Liver (tissue), 9 donors: ENCODE results near the gene CDH22. TPM values are rescaled to one million over a fixed set of nuclear protein-coding genes. Genes with fewer than 3 reads are reported as not detected.

Experiments used
- DNase-seq: peaks from one replicate; pipeline ENCODE4 v3.0.0-alpha.2; 2017; ENCODE audit warnings: low spot score
- H3K27ac ChIP-seq, 2 donors: one replicate each; pipeline ENCODE4 v1.7.0; 2013; ENCODE audit warnings: inconsistent platforms in 2 of 2, low read length in 2 of 2, control low read depth in 1 of 2, low read depth in 1 of 2, mild to moderate bottlenecking in 1 of 2
- H3K27me3 ChIP-seq, 4 donors: one replicate each; pipeline versions ENCODE4 v1.6.1 to v1.7.0; 2013; ENCODE audit warnings: low read length in 3 of 4, inconsistent platforms in 1 of 4, mild to moderate bottlenecking in 1 of 4, moderate library complexity in 1 of 4; ENCODE audit not compliant: control insufficient read depth in 4 of 4, insufficient read depth in 4 of 4
- H3K36me3 ChIP-seq, 4 donors: one replicate each; pipeline versions ENCODE4 v1.6.1 to v1.7.0; 2013; ENCODE audit warnings: low read length in 3 of 4, mild to moderate bottlenecking in 3 of 4, low read depth in 1 of 4, moderate library complexity in 1 of 4; ENCODE audit not compliant: control insufficient read depth in 4 of 4, insufficient read depth in 3 of 4
- H3K4me1 ChIP-seq, 4 donors: one replicate each; pipeline versions ENCODE4 v1.6.1 to v1.7.0; 2013; ENCODE audit warnings: low read length in 3 of 4, mild to moderate bottlenecking in 3 of 4, moderate library complexity in 1 of 4; ENCODE audit not compliant: control insufficient read depth in 4 of 4, insufficient read depth in 4 of 4
- H3K4me3 ChIP-seq, 3 donors: one replicate each; pipeline versions ENCODE4 v1.6.1 to v1.7.0; 2013; ENCODE audit warnings: low read length in 3 of 3, control low read depth in 1 of 3, low read depth in 1 of 3, mild to moderate bottlenecking in 1 of 3
- H3K9ac ChIP-seq, 2 donors: one replicate each; pipeline ENCODE4 v1.7.0; 2013; ENCODE audit warnings: low read length in 2 of 2, mild to moderate bottlenecking in 2 of 2, moderate library complexity in 2 of 2, control low read depth in 1 of 2, low read depth in 1 of 2
- H3K9me3 ChIP-seq, 4 donors: one replicate each; pipeline versions ENCODE4 v1.6.1 to v1.7.0; 2013; ENCODE audit warnings: low read length in 3 of 4; ENCODE audit not compliant: control insufficient read depth in 4 of 4
- EGR1 ChIP-seq, 2 donors: IDR thresholded peaks; 2 replicates each; pipeline ENCODE4 v1.6.1; 2016 to 2018; ENCODE audit warnings: antibody characterized with exemption in 2 of 2, low read depth in 2 of 2
- HNF4A ChIP-seq, 2 donors: conservative IDR thresholded peaks; 2 replicates each; pipeline ENCODE4 v1.6.1; 2016; ENCODE audit warnings: antibody characterized with exemption in 2 of 2, mild to moderate bottlenecking in 2 of 2
- HNF4G ChIP-seq: IDR thresholded peaks from 2 replicates; pipeline ENCODE4 v1.6.1; 2016; ENCODE audit warnings: antibody characterized with exemption
- RAD21 ChIP-seq, 2 donors: IDR thresholded peaks; 2 replicates each; pipeline ENCODE4 v1.6.1; 2016; ENCODE audit warnings: antibody characterized with exemption in 2 of 2, mild to moderate bottlenecking in 2 of 2
- RXRA ChIP-seq, 2 donors: IDR thresholded peaks; 2 replicates each; pipeline ENCODE4 v1.6.1; 2017 to 2018; ENCODE audit warnings: antibody characterized with exemption in 2 of 2, mild to moderate bottlenecking in 1 of 2
- SP1 ChIP-seq: IDR thresholded peaks from 2 replicates; pipeline ENCODE4 v1.6.1; 2018; ENCODE audit warnings: antibody characterized with exemption, mild to moderate bottlenecking
- YY1 ChIP-seq: IDR thresholded peaks from 2 replicates; pipeline ENCODE4 v1.6.1; 2016; ENCODE audit warnings: antibody characterized with exemption, mild to moderate bottlenecking
- WGBS: extraction: QIAGEN DNeasy Blood & Tissue Kit; methylation state at CpG from one replicate; pipeline ENCODE4 v1.1.7; 2013; 5-methylcytosine and 5-hydroxymethylcytosine counted together
- polyA plus RNA-seq, 2 donors: library from polyadenylated mRNA; stranded (reverse) in 1 of 2; unstranded in 1 of 2; fragments of 200-250 nt in 1 of 2; fragments of >200 nt in 1 of 2; fragmentation: Nextera tagmentation in 1 of 2; extraction: Ambion mirVana in 1 of 2; gene quantifications; one replicate each; pipeline versions ENCODE4 v1.2.1 to v1.2.3, GENCODE V29; 2013 to 2015
- total RNA-seq, 2 donors: library from RNA; depleted of rRNA; stranded (reverse); fragments of >200 nt; gene quantifications; one replicate each; pipeline ENCODE4 v1.2.3, GENCODE V29; 2014
- TF ChIP-seq, protein P1 (sequence below): IDR thresholded peaks from 2 replicates; pipeline ENCODE4 v1.6.1; 2016; ENCODE audit warnings: antibody characterized with exemption
- TF ChIP-seq, protein P2 (sequence below): IDR thresholded peaks from 2 replicates; pipeline ENCODE4 v1.6.1; 2016; ENCODE audit warnings: antibody characterized with exemption
- TF ChIP-seq, protein P3 (sequence below): fragments of 150-350 bp; IDR thresholded peaks from 2 replicates; pipeline ENCODE4 v1.5.1; 2017; ENCODE audit warnings: improper control_type of control experiment, low read depth, low read length; ENCODE audit not compliant: missing input control
- donor health status: healthy.
- donor health status: healthy.
- donor health status: healthy.
- donor health status: healthy.
- donor health status: healthy.

CDH22 gene
- total and polyA plus RNA-seq, 4 donors: 0.02 TPM; not detected in 3

- no peaks in the 10 kb centered on the region for H3K36me3 ChIP-seq
- H3K9me3 ChIP-seq: no peaks in the 10 kb centered on the region
Observed at GRCh38 chr20:46341074-46342009, 33.0 kb upstream of the CDH22 start.

GRCh38 chr20:46339037-46339436 is 30.7 kb upstream of the CDH22 start:
- Histone ChIP-seq H3K9me3 (no peaks in the 10 kb centered on the region), H3K27me3 (peaks cover 0 to 12% (median 3%) of the 10 kb centered on the region in 4 donors), H3K4me1 (peaks cover 0 to 6% (median 2%) of the 10 kb centered on the region in 4 donors), H3K36me3 (no peaks in the 10 kb centered on the region), H3K4me3 (no peak overlapping the region), H3K9ac (no peak overlapping the region), H3K27ac (no peak overlapping the region)
- TF ChIP-seq EGR1 (IDR thresholded peaks at IDR 0.05; ENCODE audit: low read depth in 2 of 2) (no peak), RAD21 (IDR thresholded peaks at IDR 0.05) (no peak), HNF4G (no peak), YY1 (no peak)
- no peak for DNase-seq
- WGBS: 82% methylated on average over 7 of the region's 7 CpGs

More at GRCh38 chr20:46341074-46342009, 33.0 kb upstream of the CDH22 start:
- Histone ChIP-seq H3K4me3 (no peak overlapping the region), H3K27me3 (peaks cover 0 to 4% (median 2%) of the 10 kb centered on the region in 4 donors), H3K4me1 (peaks cover 0 to 6% (median 2%) of the 10 kb centered on the region in 4 donors), H3K27ac (no peak overlapping the region), H3K9ac (no peak overlapping the region)
- no peak for DNase-seq
- 60% methylated on average over 24 of the region's 24 CpGs for WGBS
- TF ChIP-seq, protein P1, sequence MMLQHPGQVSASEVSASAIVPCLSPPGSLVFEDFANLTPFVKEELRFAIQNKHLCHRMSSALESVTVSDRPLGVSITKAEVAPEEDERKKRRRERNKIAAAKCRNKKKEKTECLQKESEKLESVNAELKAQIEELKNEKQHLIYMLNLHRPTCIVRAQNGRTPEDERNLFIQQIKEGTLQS: no peak
- no peak for TF ChIP-seq SP1
- no peak for TF ChIP-seq EGR1 (IDR thresholded peaks at IDR 0.05; ENCODE audit: low read depth in 2 of 2)
- no peak for TF ChIP-seq RAD21 (IDR thresholded peaks at IDR 0.05)
- TF ChIP-seq RXRA (IDR thresholded peaks at IDR 0.05): no peak

- H3K4me3 ChIP-seq: no peak overlapping the region
- H3K4me1 ChIP-seq: no peaks in the 10 kb centered on the region
- no peak overlapping the region for H3K9ac ChIP-seq
- peaks cover 0 to 8% (median 2%) of the 10 kb centered on the region in 4 donors for H3K27me3 ChIP-seq
- WGBS: 37% methylated on average over 3 of the region's 3 CpGs
- no peak overlapping the region for H3K27ac ChIP-seq
- H3K36me3 ChIP-seq: no peaks in the 10 kb centered on the region
- TF ChIP-seq HNF4A (conservative IDR thresholded peaks at IDR 0.05) (no peak), YY1 (no peak), SP1 (no peak)
- TF ChIP-seq, protein P2, sequence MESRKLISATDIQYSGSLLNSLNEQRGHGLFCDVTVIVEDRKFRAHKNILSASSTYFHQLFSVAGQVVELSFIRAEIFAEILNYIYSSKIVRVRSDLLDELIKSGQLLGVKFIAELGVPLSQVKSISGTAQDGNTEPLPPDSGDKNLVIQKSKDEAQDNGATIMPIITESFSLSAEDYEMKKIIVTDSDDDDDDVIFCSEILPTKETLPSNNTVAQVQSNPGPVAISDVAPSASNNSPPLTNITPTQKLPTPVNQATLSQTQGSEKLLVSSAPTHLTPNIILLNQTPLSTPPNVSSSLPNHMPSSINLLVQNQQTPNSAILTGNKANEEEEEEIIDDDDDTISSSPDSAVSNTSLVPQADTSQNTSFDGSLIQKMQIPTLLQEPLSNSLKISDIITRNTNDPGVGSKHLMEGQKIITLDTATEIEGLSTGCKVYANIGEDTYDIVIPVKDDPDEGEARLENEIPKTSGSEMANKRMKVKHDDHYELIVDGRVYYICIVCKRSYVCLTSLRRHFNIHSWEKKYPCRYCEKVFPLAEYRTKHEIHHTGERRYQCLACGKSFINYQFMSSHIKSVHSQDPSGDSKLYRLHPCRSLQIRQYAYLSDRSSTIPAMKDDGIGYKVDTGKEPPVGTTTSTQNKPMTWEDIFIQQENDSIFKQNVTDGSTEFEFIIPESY: no peak
- TF ChIP-seq, protein P3, sequence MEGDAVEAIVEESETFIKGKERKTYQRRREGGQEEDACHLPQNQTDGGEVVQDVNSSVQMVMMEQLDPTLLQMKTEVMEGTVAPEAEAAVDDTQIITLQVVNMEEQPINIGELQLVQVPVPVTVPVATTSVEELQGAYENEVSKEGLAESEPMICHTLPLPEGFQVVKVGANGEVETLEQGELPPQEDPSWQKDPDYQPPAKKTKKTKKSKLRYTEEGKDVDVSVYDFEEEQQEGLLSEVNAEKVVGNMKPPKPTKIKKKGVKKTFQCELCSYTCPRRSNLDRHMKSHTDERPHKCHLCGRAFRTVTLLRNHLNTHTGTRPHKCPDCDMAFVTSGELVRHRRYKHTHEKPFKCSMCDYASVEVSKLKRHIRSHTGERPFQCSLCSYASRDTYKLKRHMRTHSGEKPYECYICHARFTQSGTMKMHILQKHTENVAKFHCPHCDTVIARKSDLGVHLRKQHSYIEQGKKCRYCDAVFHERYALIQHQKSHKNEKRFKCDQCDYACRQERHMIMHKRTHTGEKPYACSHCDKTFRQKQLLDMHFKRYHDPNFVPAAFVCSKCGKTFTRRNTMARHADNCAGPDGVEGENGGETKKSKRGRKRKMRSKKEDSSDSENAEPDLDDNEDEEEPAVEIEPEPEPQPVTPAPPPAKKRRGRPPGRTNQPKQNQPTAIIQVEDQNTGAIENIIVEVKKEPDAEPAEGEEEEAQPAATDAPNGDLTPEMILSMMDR: no peak
- no peaks in the 10 kb centered on the region for H3K9me3 ChIP-seq
- no peak for DNase-seq
Observed at GRCh38 chr20:46336735-46337134, 28.4 kb upstream of the CDH22 start.
